Loucy (cell line): ENCODE results near the gene PRC1.

Experiments
- EZH2phosphoT487 ChIP-seq: fragments of 200-600 bp; IDR thresholded peaks from 2 replicates; pipeline ENCODE4 v1.6.1; 2018; ENCODE audit warnings: antibody characterized with exemption, mild to moderate bottlenecking, moderate library complexity, borderline replicate concordance
- TF ChIP-seq, protein P1 (sequence below): fragments of 200-600 bp; sonication (generic); conservative IDR thresholded peaks from 2 replicates; pipeline ENCODE4 v1.5.1; 2014; ENCODE audit warnings: mild to moderate bottlenecking, antibody characterized with exemption, low read length

DNA sequence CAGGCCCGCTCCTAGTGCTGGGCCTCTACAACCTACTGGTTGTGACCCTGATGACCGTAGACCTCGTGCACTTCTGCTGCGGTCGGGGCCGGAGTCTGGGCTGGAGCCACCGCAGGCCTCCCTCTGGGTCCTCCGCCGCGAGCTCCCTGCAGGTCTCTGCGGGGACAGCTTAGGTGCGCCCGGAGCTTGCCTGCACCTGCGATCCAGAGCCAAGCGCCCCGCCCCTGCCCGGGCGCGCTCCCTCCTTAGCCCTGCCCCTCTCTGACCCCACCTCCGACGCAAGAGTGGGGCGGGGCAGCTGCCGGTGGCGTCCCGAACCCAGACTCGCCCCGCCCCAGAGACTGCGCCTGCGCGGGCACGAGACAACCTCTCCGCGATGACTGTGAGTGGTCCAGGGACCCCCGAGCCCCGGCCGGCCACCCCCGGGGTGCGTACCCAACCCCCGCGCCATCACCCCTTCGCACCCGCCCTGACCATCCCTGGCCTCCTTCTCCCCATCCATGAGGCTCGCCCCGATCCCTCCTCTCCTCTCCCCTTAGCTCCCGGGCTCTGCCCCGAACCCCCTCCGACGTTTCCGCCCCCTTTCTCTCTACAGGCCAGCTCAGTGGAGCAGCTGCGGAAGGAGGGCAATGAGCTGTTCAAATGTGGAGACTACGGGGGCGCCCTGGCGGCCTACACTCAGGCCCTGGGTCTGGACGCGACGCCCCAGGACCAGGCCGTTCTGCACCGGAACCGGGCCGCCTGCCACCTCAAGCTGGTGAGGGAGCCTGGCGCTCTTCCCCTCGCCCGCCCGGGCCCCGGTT, 59.2 kb downstream of the PRC1 start, which contains the start of gene UNC45A:
- TF ChIP-seq, protein P1, sequence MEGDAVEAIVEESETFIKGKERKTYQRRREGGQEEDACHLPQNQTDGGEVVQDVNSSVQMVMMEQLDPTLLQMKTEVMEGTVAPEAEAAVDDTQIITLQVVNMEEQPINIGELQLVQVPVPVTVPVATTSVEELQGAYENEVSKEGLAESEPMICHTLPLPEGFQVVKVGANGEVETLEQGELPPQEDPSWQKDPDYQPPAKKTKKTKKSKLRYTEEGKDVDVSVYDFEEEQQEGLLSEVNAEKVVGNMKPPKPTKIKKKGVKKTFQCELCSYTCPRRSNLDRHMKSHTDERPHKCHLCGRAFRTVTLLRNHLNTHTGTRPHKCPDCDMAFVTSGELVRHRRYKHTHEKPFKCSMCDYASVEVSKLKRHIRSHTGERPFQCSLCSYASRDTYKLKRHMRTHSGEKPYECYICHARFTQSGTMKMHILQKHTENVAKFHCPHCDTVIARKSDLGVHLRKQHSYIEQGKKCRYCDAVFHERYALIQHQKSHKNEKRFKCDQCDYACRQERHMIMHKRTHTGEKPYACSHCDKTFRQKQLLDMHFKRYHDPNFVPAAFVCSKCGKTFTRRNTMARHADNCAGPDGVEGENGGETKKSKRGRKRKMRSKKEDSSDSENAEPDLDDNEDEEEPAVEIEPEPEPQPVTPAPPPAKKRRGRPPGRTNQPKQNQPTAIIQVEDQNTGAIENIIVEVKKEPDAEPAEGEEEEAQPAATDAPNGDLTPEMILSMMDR = no peak
- no peak for TF ChIP-seq EZH2phosphoT487
